ENCODE data around the gene SPATA16.
"Not testable (repeated sequence)": the region's sequence is repeated elsewhere in the genome, so short reads cannot be mapped to it uniquely, and the experiment has no call there.

GRCh38 chr3:172960626-172961182 lies 180.3 kb downstream of the SPATA16 start:
- TF ChIP-seq, protein P1, sequence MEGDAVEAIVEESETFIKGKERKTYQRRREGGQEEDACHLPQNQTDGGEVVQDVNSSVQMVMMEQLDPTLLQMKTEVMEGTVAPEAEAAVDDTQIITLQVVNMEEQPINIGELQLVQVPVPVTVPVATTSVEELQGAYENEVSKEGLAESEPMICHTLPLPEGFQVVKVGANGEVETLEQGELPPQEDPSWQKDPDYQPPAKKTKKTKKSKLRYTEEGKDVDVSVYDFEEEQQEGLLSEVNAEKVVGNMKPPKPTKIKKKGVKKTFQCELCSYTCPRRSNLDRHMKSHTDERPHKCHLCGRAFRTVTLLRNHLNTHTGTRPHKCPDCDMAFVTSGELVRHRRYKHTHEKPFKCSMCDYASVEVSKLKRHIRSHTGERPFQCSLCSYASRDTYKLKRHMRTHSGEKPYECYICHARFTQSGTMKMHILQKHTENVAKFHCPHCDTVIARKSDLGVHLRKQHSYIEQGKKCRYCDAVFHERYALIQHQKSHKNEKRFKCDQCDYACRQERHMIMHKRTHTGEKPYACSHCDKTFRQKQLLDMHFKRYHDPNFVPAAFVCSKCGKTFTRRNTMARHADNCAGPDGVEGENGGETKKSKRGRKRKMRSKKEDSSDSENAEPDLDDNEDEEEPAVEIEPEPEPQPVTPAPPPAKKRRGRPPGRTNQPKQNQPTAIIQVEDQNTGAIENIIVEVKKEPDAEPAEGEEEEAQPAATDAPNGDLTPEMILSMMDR (IDR thresholded peaks at IDR 0.05; ENCODE audit: extremely low read depth in 1 of 2, insufficient read depth in 1 of 2, low read depth in 1 of 2, low read length in 2 of 2) = not testable (repeated sequence)
- TF ChIP-seq POLR2AphosphoS5 (IDR thresholded peaks at IDR 0.05; ENCODE audit: insufficient read depth, low read depth, low read length); FOS (IDR thresholded peaks at IDR 0.05; ENCODE audit: borderline replicate concordance, insufficient read depth, low read length); JUN (IDR thresholded peaks at IDR 0.05; ENCODE audit: borderline replicate concordance, insufficient read depth, insufficient read length, low read depth): not testable (repeated sequence)
